Middle frontal gyrus (tissue), 1 donor: ENCODE data around the gene GRIFIN.
"Not testable (repeated sequence)": the region's sequence is repeated elsewhere in the genome, so short reads cannot be mapped to it uniquely, and the experiment has no call there.

Experiments
- DNase-seq: peaks from one replicate; pipeline ENCODE4 v3.0.0-alpha.2; 2015; ENCODE audit warnings: low spot score; ENCODE audit errors: extremely low spot score

Gene GRIFIN

GRCh38 chr7:2460188-2460587, 16.0 kb downstream of the GRIFIN start:
- peak; percentile 27 for DNase-seq

GRCh38 chr7:2459674-2460073, 16.5 kb downstream of the GRIFIN start:
- no peak for DNase-seq

DNA sequence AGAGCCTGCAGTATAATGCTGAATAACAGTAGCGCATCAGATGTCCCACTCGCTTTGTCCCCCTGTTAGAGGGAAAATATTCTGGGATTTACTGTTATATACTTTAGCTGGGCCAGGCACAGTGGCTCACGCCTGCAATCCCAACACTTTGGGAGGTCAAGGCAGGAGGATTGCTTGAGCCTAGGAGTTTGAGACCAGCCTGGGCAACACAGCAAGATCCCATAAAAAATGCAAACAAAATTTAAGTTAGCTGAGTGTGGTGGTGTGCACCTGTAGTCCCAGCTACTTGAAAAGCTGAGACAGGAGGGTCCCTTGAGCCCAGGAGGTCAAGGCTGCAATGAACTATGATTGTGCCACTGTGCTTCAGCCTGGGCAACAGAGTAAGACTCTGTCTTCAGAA, 22.3 kb downstream of the GRIFIN start:
- DNase-seq, result not testable (repeated sequence)

GRCh38 chr7:2452643-2453270, 23.4 kb downstream of the GRIFIN start:
- no peak for DNase-seq

DNA sequence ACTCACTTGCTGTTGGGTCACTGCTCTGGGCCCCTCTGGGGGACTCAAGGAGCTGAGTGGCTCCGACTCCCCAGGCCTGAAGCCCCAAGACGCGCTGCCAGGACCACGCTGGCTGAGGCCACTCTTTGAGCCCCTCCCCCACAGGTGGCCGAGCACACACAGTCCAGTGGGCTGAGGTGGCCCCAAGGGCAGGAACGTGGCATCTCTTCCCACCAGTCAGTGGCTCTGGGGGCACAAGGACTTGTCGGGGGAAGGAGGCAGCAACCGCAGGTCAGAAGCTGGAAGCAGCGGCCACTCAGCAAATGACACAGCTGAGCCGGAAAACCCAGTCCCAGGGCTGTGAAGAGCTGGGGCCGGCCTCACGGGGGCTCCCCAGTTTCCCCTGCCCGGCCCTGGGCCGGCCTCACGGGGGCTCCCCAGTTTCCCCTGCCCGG, 24.1 kb downstream of the GRIFIN start:
- DNase-seq, result no peak

DNA sequence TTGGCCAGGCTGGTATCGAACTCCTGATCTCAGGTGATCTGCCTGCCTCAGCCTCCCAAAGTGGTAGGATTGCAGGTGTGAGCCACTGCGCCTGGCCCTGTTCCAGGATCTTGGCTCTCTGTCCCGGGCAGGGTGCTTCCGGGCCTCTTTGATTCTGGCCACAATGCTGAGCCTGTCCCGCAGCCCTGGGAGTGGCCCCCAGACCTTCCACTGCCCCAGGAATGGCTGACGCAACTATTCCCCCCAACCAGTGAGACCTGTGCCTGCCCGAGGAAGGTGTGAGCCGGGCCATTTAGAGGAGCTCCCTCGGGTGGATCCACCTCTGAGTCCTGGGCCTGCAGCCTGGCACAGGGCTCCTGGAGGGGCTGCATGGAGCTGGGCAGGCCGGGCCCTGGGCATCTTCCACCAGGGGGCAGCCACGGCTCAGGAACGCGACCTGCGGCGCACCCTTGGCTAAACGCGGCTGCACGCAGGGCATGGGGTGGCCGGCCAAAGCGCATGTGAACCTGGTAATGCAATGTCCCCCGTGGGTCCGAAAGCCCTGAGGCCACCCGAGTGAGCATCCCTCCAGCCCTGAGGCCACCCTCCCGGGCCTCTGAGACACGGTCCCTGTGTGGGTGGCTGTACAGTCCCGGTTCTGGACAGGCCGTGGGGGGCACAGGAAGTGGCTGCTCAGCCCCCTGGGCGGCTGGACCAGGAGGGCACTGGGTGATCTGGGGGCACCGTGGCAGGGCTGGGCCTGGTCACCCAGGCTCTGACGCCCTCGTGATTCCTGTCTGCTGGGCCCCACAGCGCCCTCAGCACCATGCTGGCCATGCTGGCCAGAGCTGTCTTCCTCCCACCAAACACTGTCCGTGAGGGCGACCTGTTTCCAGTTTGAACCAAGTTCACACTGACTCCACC, 24.8 kb downstream of the GRIFIN start:
- peak; percentile 36 for DNase-seq

DNA sequence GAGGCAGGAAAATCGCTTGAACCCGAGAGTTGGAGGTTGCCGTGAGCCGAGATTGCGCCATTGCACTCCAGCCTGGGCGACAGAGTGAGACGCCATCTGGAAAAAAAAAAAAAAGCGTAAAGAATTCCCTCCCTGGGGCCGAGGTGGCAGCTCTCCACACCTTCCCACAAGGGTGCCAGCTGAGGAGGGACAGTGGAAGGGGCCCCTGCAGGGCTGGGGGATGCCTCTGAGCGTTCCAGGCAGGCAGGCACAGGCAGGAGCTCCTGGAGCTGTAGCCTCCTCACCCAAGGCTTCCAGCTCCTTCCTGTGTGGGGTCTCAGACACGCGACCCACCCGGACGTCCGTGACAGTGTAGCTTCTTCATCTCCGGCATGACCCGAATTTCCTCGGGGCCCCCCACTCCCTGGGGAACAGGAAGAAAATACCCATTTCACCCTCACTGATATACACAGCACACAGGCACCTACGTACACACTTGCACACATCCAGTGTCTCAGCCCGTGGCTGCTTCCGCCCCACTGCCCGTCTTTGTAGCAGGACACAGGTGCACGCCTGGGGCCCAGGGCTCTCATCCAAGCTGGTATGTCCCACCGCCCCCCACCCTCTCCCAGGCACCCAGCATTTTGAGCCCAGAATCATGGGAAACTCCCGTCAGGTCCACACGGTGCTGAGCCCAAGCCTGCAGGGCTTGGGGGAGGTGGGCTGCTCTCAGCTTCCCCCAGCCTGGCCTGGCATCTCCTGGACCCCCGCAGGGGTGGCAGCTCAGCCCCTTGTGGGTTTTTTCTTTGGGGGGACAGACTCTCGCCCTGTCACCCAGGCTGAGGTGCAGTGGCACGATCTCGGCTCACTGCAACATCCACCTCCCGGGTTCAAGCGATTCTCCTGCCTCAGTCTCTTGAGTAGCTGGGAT, 25.7 kb downstream of the GRIFIN start:
- DNase-seq, result no peak

- no peak for DNase-seq
Measured at GRCh38 chr7:2446676-2447075, 29.5 kb downstream of the GRIFIN start.

DNA sequence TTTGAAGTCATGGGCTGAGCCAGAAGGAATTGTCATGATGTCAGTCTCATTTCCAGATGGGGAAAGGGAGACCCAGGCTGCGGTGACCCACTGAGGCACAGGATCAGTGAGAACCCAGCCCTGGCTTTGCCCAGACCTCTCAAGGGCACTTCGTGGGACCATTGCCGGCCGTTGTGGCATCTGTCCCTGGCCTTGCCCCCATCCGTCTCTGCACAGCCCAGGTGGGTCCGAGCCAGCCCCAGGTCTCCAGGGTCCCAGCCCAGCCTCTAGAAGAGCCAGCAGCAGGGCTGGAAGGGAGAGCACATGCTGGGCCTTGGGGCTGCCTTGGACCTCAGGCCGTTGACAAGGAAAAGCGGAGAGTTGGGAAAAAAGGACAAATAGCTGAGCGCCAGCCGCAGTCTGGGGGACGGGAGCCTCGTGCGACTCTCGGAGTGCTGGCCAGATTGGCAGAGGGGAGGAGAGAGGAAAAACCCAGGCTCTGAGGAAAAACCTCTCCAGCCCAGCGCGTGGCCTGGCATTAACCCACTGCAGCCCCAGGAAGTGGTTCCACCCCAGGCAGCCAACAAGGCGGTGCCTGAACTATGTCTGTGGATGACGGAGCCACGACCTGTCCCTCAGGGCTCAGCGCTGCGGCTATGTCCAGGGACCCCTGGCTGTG, 30.2 kb downstream of the GRIFIN start:
- no peak for DNase-seq

- no peak for DNase-seq
Measured at GRCh38 chr7:2445047-2445446, 31.2 kb downstream of the GRIFIN start.

DNA sequence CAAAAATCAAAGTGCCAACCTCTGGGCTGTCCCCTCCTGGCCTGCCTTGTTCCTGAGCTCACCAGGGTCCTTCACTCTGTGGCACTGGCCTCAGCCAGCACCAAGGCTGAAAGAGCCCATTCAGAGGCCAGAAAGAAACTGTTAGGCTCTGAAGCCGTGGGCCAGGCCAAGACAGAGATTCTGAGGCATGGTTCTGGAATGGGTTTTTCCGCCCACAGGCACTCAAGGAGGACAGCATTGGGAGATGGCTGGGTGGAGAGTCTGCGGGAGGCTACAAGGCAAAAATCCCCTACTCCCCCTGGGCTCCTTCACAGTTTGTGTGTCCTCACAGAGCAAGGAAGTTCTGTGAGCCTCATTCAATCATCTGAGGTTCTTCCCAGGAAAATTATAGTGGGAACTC, 31.7 kb downstream of the GRIFIN start:
- no peak for DNase-seq

- no peak for DNase-seq
Measured at GRCh38 chr7:2443491-2443890, 32.7 kb downstream of the GRIFIN start.

GRCh38 chr7:2441430-2442058, 34.7 kb downstream of the GRIFIN start:
- no peak for DNase-seq

- no peak for DNase-seq
Measured at GRCh38 chr7:2440608-2441245, 35.5 kb downstream of the GRIFIN start.

DNA sequence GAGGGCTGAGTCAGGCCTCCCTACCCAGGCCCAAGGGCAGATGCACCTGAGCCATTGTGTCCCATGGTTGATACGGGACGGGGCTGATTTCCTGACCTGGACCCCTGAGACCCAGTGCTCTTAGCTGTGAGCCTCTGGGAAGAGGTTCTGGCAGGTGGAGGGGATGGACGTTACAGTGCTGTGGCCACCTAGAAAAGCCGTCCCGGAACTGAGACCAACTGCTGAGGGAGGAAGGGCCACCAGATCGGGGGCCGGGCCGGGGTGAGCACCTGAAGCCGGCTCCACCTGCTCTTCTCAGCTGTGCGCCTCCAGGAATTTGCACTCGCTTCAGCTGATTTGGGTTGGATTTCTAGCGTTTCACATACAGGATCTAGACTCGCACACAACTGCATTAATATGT, 37.4 kb downstream of the GRIFIN start:
- no peak for DNase-seq

DNA sequence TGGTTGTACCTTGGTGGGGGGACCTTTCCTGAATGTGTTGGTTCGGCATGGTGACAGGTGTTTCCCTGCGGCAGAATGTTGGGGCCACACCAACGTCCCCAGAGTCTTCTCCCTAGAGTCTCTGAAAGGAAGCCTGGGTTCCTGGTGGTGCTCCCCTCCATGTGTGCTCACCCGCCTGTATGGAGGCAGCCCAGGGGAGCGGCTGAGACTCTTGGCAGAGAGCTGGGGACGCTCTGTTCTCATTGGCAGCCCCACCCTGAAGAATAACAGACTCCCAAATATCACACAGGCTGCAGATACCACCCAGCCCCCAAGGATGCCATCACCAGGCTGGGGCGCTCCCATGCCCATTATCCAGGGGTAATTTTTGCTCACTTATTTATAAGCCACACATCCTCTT, 38.0 kb downstream of the GRIFIN start:
- DNase-seq, result no peak

GRCh38 chr7:2437537-2438148, 38.6 kb downstream of the GRIFIN start:
- DNase-seq, result no peak

DNA sequence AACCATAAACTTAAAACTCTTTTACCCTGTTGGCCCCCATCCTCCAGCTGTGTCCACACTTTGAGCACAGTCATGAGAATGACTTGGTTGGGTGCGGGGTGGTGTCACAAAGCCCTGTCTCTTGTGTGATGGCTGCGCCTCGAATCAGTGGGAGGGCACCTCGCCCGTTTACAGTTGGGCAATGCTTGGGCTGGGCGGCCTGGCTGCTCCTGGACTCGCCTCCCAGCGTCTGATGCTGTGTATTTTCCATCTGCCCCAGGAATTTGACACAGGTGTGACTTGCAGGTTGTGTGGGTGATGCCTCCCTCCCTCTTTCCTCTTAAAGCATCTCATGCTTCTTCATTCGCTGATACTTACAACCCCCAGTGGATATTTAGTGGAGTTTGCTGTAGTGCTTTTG, 39.1 kb downstream of the GRIFIN start:
- no peak for DNase-seq

DNA sequence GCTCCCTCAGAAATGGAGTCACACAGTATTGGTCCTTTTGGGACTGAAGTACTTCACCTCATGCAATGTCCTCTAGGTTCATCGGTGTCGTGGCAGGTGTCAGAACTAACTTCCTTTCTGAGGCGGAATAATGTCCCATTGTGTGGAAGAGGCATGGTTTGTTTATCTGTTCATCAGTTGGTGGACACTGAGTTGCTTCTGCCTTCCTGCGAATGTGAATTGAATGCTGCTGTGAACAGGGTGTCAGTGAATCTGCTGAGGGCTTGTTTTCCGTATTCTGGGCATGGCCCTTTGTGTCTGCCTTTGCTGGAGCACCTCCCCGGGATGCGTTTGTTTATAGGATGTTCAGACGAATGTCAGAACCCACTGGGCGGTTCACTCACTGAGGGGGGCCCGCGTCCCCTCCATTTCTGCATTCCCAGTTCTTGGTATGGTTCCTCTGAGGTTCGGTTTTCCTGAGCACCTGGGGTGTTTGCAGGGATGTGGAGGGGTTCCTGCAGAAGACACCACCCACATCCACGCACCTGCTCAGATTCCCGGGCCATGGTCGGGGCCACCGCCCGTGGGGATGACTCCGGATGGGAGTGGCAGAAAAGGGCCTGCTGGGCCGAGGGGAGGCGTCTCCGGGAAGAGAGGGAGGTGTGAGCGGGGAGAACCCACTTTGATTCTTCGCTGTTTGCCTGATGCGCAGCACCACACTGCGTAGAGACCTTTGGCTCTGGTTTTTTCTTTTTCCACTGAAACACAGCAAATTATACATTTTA, 39.7 kb downstream of the GRIFIN start:
- no peak for DNase-seq
